DMS79 (cell line): Measurements from ENCODE around the gene PSPC1.
"Not testable (repeated sequence)": the region's sequence is repeated elsewhere in the genome, so short reads cannot be mapped to it uniquely, and the experiment has no call there.

Experiments
- DNase-seq: peaks from one replicate; lab custom pipeline; 2025; lab: John Stamatoyannopoulos, UW

PSPC1 gene

GRCh38 chr13:19782727-19783682 is at the start of gene PSPC1:
Gene PSPC1, minus strand, starts transcription at chr13:19782945. Its CDS starts 188 bp downstream, at chr13:19782757.
- DNase-seq: peak; percentile 81

GRCh38 chr13:19822673-19823072 is 39.9 kb upstream of the PSPC1 start:
- no peak for DNase-seq

GRCh38 chr13:19818223-19818842 is 35.6 kb upstream of the PSPC1 start:
- no peak for DNase-seq

- no peak for DNase-seq
Measured at GRCh38 chr13:19817510-19818158, 34.9 kb upstream of the PSPC1 start.

GRCh38 chr13:19817106-19817505 is 34.4 kb upstream of the PSPC1 start:
- no peak for DNase-seq

- not testable (repeated sequence) for DNase-seq
Measured at GRCh38 chr13:19815842-19816241, 33.1 kb upstream of the PSPC1 start.

- no peak for DNase-seq
Measured at GRCh38 chr13:19810996-19811881, 28.5 kb upstream of the PSPC1 start.

- no peak for DNase-seq
Measured at GRCh38 chr13:19810151-19810550, 27.4 kb upstream of the PSPC1 start.

GRCh38 chr13:19805765-19806164 is 23.0 kb upstream of the PSPC1 start:
- DNase-seq: no peak

- DNase-seq: no peak
Measured at GRCh38 chr13:19795956-19796355, 13.2 kb upstream of the PSPC1 start.

- DNase-seq: no peak
Measured at GRCh38 chr13:19794631-19795030, 11.9 kb upstream of the PSPC1 start.

- no peak for DNase-seq
Measured at GRCh38 chr13:19791953-19792537, 9.3 kb upstream of the PSPC1 start.

- DNase-seq: no peak
Measured at GRCh38 chr13:19782049-19782726, 557 bp downstream of the PSPC1 start.

- DNase-seq: no peak
Measured at GRCh38 chr13:19781526-19781925, 1.2 kb downstream of the PSPC1 start.

- DNase-seq: not testable (repeated sequence)
Measured at GRCh38 chr13:19780753-19781418, 1.9 kb downstream of the PSPC1 start.

GRCh38 chr13:19772306-19772705 is 10.4 kb downstream of the PSPC1 start:
- DNase-seq: peak; percentile 11

GRCh38 chr13:19769854-19770253 is 12.9 kb downstream of the PSPC1 start:
- no peak for DNase-seq

- no peak for DNase-seq
Measured at GRCh38 chr13:19767966-19768365, 14.8 kb downstream of the PSPC1 start.

- DNase-seq: no peak
Measured at GRCh38 chr13:19766591-19766990, 16.2 kb downstream of the PSPC1 start.

- DNase-seq: no peak
Measured at GRCh38 chr13:19764237-19764636, 18.5 kb downstream of the PSPC1 start.
